Measurements from ENCODE around the gene INKA1. TPM values are rescaled to one million over a fixed set of nuclear protein-coding genes. Genes with fewer than 3 reads are reported as not detected.

INKA1 gene
- total and polyA plus RNA-seq, 9 of the 15 experiments (the other 6 are each of a cell fraction or from before 2014, with no cell fraction given): 0.55 to 13.9 (median 6.7) TPM

- peak; percentile 73 for TF ChIP-seq DMBX1 (CRISPR knock-in tag; IDR thresholded peaks at IDR 0.05; ENCODE audit: borderline replicate concordance)
- no peak for TF ChIP-seq KHSRP (IDR thresholded peaks at IDR 0.05)
- TF ChIP-seq, protein P1, sequence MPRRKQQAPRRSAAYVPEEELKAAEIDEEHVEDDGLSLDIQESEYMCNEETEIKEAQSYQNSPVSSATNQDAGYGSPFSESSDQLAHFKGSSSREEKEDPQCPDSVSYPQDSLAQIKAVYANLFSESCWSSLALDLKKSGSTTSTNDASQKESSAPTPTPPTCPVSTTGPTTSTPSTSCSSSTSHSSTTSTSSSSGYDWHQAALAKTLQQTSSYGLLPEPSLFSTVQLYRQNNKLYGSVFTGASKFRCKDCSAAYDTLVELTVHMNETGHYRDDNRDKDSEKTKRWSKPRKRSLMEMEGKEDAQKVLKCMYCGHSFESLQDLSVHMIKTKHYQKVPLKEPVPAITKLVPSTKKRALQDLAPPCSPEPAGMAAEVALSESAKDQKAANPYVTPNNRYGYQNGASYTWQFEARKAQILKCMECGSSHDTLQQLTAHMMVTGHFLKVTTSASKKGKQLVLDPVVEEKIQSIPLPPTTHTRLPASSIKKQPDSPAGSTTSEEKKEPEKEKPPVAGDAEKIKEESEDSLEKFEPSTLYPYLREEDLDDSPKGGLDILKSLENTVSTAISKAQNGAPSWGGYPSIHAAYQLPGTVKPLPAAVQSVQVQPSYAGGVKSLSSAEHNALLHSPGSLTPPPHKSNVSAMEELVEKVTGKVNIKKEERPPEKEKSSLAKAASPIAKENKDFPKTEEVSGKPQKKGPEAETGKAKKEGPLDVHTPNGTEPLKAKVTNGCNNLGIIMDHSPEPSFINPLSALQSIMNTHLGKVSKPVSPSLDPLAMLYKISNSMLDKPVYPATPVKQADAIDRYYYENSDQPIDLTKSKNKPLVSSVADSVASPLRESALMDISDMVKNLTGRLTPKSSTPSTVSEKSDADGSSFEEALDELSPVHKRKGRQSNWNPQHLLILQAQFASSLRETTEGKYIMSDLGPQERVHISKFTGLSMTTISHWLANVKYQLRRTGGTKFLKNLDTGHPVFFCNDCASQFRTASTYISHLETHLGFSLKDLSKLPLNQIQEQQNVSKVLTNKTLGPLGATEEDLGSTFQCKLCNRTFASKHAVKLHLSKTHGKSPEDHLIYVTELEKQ (CRISPR knock-in tag; IDR thresholded peaks at IDR 0.05): no peak
- no peak for TF ChIP-seq SMAD3 (CRISPR knock-in tag; conservative IDR thresholded peaks at IDR 0.05)
- TF ChIP-seq REST (IDR thresholded peaks at IDR 0.05; ENCODE audit: borderline replicate concordance): peak; percentile 89
- peak; percentile 70; the same call in 1 of the 2 replicates for TF ChIP-seq REST (CRISPR knock-in tag; IDR thresholded peaks at IDR 0.05; ENCODE audit: low read depth)
- TF ChIP-seq NR3C1 (CRISPR knock-in tag; IDR thresholded peaks at IDR 0.05): no peak
- no peak for TF ChIP-seq ZBTB7A (IDR thresholded peaks at IDR 0.05; ENCODE audit: borderline replicate concordance, control insufficient read depth, low read depth, low read length)
- TF ChIP-seq, protein P2, sequence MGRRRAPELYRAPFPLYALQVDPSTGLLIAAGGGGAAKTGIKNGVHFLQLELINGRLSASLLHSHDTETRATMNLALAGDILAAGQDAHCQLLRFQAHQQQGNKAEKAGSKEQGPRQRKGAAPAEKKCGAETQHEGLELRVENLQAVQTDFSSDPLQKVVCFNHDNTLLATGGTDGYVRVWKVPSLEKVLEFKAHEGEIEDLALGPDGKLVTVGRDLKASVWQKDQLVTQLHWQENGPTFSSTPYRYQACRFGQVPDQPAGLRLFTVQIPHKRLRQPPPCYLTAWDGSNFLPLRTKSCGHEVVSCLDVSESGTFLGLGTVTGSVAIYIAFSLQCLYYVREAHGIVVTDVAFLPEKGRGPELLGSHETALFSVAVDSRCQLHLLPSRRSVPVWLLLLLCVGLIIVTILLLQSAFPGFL (CRISPR knock-in tag; IDR thresholded peaks at IDR 0.05): no peak
- peak; percentile 82 for TF ChIP-seq MEIS2 (IDR thresholded peaks at IDR 0.05; ENCODE audit: partially characterized antibody)
- peak; percentile 61; the same call in 1 of the 2 replicates for TF ChIP-seq TFAP4 (CRISPR knock-in tag; IDR thresholded peaks at IDR 0.05; ENCODE audit: borderline replicate concordance)
These were observed 16.5 kb upstream of the INKA1 start, which contains the start of gene IP6K1 (continued) for GRCh38 chr3:49786357-49787181.

Measured in K562 (cell line).